GM23338 (cell line): ENCODE results near the gene SFXN5. TPM values are rescaled to one million over a fixed set of nuclear protein-coding genes. Genes with fewer than 3 reads are reported as not detected.

ENCODE experiments used
- ATAC-seq: fragments of 200-7000 bp; cut with Tn5 transposase; 3 replicates; pipeline ENCODE4 v1.9.1; 2020
- DNase-seq: peaks from one replicate; pipeline ENCODE4 v3.0.0-alpha.2; 2015; ENCODE audit warnings: low spot score
- H2AFZ ChIP-seq: fragments of 200-600 bp; sonication (generic); 2 replicates; pipeline ENCODE4 v1.8.0; 2016; ENCODE audit warnings: antibody characterized with exemption, mild to moderate bottlenecking, moderate library complexity
- H3F3A ChIP-seq: fragments of 200-600 bp; sonication (generic); replicated peaks from 2 replicates; pipeline ENCODE4 v1.8.0; 2017; ENCODE audit warnings: antibody characterized with exemption, mixed run types, low read depth
- H3K27ac ChIP-seq: fragments of 200-600 bp; sonication (generic); 2 replicates; pipeline ENCODE4 v1.6.1; 2016; ENCODE audit warnings: low read depth
- H3K27me3 ChIP-seq: fragments of 200-600 bp; sonication (generic); 2 replicates; pipeline ENCODE4 v1.8.0; 2016; ENCODE audit warnings: mild to moderate bottlenecking, mixed run types, moderate library complexity; ENCODE audit not compliant: insufficient read depth
- H3K36me3 ChIP-seq: fragments of 200-600 bp; sonication (generic); 2 replicates; pipeline ENCODE4 v1.8.0; 2016; ENCODE audit warnings: mild to moderate bottlenecking; ENCODE audit not compliant: insufficient read depth
- H3K4me1 ChIP-seq: fragments of 200-600 bp; sonication (generic); 2 replicates; pipeline ENCODE4 v1.8.0; 2016; ENCODE audit warnings: mild to moderate bottlenecking, moderate library complexity; ENCODE audit not compliant: insufficient read depth
- H3K4me2 ChIP-seq: fragments of 200-600 bp; sonication (generic); 2 replicates; pipeline ENCODE4 v1.7.1; 2017; ENCODE audit warnings: mixed run types
- H3K4me3 ChIP-seq: fragments of 200-600 bp; sonication (generic); 2 replicates; pipeline ENCODE4 v1.6.1; 2016; ENCODE audit warnings: mixed run types
- H3K79me2 ChIP-seq: fragments of 200-600 bp; sonication (generic); replicated peaks from 2 replicates; pipeline ENCODE4 v1.8.0; 2017; ENCODE audit warnings: mild to moderate bottlenecking; ENCODE audit not compliant: insufficient read depth
- H3K9me2 ChIP-seq: fragments of 200-600 bp; sonication (generic); 2 replicates; pipeline ENCODE4 v1.8.0; 2017; ENCODE audit not compliant: insufficient read depth
- H4K20me1 ChIP-seq: fragments of 200-600 bp; sonication (generic); replicated peaks from 2 replicates; pipeline ENCODE4 v1.8.0; 2017; ENCODE audit warnings: mild to moderate bottlenecking; ENCODE audit not compliant: insufficient read depth
- H3K27ac Mint-ChIP-seq: 2 replicates; pipeline ENCODE4 v1.8.0; 2020; ENCODE audit warnings: inconsistent platforms, mild to moderate bottlenecking, moderate library complexity, mixed read lengths
- H3K27me3 Mint-ChIP-seq: 3 replicates; pipeline ENCODE4 v1.8.0; 2022; ENCODE audit warnings: low read depth, mild to moderate bottlenecking, moderate library complexity, mixed read lengths, inconsistent platforms; ENCODE audit not compliant: insufficient read depth, poor library complexity
- H3K36me3 Mint-ChIP-seq: 3 replicates; pipeline ENCODE4 v1.8.0; 2021; ENCODE audit warnings: low read depth, mild to moderate bottlenecking, inconsistent platforms, moderate library complexity, mixed read lengths
- H3K4me1 Mint-ChIP-seq: 3 replicates; pipeline ENCODE4 v1.8.0; 2020; ENCODE audit warnings: mild to moderate bottlenecking, inconsistent platforms, mixed read lengths
- H3K4me3 Mint-ChIP-seq: 3 replicates; pipeline ENCODE4 v1.8.0; 2021; ENCODE audit warnings: moderate library complexity, mild to moderate bottlenecking, inconsistent platforms, mixed read lengths
- H3K9me3 Mint-ChIP-seq: 3 replicates; pipeline ENCODE4 v1.8.0; 2020; ENCODE audit warnings: moderate library complexity, mild to moderate bottlenecking, inconsistent platforms, mixed read lengths
- CREB1 ChIP-seq: fragments of 250-450 bp; sonication (Bioruptor Pico); IDR thresholded peaks from 2 replicates; pipeline ENCODE4 v1.5.0; 2020; ENCODE audit warnings: low read depth, mild to moderate bottlenecking, moderate library complexity
- EZH2 ChIP-seq: fragments of 200-600 bp; sonication (generic); IDR thresholded peaks from one replicate; pipeline ENCODE4 v1.8.0; 2017; ENCODE audit warnings: antibody characterized with exemption, mild to moderate bottlenecking, low read depth; ENCODE audit not compliant: unreplicated experiment
- EZH2phosphoT487 ChIP-seq: fragments of 200-600 bp; sonication (generic); IDR thresholded peaks from one replicate; pipeline ENCODE4 v1.8.1; 2018; ENCODE audit warnings: antibody characterized with exemption; ENCODE audit not compliant: unreplicated experiment
- JUNB ChIP-seq: IDR thresholded peaks from one replicate; pipeline ENCODE4 v1.6.1; 2016; ENCODE audit warnings: antibody characterized with exemption; ENCODE audit not compliant: unreplicated experiment
- NANOG ChIP-seq: IDR thresholded peaks from 2 replicates; pipeline ENCODE4 v1.6.1; 2016; ENCODE audit warnings: antibody characterized with exemption, borderline replicate concordance
- POLR2AphosphoS5 ChIP-seq: IDR thresholded peaks from 2 replicates; pipeline ENCODE4 v1.6.1; 2016; ENCODE audit warnings: antibody characterized with exemption, low read depth
- STAT1 ChIP-seq: IDR thresholded peaks from one replicate; pipeline ENCODE4 v1.6.1; 2016; ENCODE audit warnings: antibody characterized with exemption; ENCODE audit not compliant: unreplicated experiment
- ZNF114 ChIP-seq: fragments of 250-450 bp; sonication (Bioruptor Pico); IDR thresholded peaks from 2 replicates; pipeline ENCODE4 v1.5.0; 2020; ENCODE audit warnings: mild to moderate bottlenecking, moderate library complexity
- ZNF331 ChIP-seq: fragments of 250-450 bp; sonication (Bioruptor Pico); IDR thresholded peaks from 2 replicates; pipeline ENCODE4 v1.5.0; 2020; ENCODE audit warnings: low read depth, mild to moderate bottlenecking, moderate library complexity
- polyA plus RNA-seq: library from polyadenylated mRNA; unstranded; fragments of >200 nt; fragmentation: Nextera tagmentation; extraction: Ambion mirVana; gene quantifications from 2 replicates; pipeline ENCODE4 v1.2.1, GENCODE V29; 2016
- total RNA-seq: library from RNA; depleted of rRNA; stranded (reverse); fragments of >200 nt; shearing (Covaris generic); gene quantifications from 2 replicates; pipeline ENCODE4 v1.2.3, GENCODE V29; 2014
- TF ChIP-seq, protein P1 (sequence below), 2 experiments: fragments of 200-600 bp in 1 of 2; sonication (generic) in 1 of 2; conservative IDR thresholded peaks; 2 replicates each; pipeline versions ENCODE4 v1.5.1 to v1.6.1; 2016 to 2017; ENCODE audit warnings: antibody characterized with exemption in 2 of 2, low read depth in 2 of 2, mild to moderate bottlenecking in 2 of 2, moderate library complexity in 1 of 2
- TF ChIP-seq, protein P2 (sequence below): IDR thresholded peaks from 2 replicates; pipeline ENCODE4 v1.6.1; 2016; ENCODE audit warnings: antibody characterized with exemption
- TF ChIP-seq, protein P3 (sequence below): IDR thresholded peaks from one replicate; pipeline ENCODE4 v1.6.1; 2018; ENCODE audit warnings: antibody characterized with exemption; ENCODE audit not compliant: unreplicated experiment

SFXN5 gene
- total and polyA plus RNA-seq, 2 experiments from 2014 or later = 23.6 to 25.8 TPM

DNA sequence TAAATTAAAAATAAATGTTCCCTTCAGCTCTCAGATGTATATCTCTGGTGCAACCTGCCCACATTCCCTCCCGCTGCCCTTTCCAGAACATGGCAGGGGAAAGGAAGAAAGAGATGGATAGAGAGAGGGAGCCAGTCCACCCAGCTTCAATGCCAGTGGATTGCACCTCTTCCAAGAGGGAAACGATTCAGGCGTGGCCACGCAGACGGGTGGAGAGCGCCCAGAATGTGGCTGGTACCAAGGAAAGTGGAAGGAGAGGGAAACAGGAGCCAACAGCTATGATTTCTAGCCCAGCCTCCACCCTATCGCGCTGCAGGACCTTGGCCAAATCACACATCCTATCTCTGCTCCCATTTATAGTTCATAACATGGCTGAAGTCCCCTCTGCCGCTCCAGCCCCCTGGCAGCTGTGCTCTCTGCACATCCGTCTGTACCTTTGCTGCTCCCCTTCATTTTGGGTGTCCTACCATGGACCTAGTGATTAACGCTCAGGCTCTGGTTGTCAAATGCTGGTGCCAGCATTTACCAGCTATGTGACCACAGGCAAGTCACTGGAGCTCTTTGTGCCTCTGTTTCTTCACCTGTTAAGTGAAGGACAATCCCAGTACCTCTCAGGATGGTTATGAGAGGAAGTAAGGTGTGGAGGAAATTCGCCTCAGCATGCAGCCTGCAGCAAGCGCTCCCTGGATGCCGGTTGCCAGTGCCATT is 66.5 kb downstream of the SFXN5 start:
- ATAC-seq (no peak), DNase-seq (no peak)
- Histone ChIP-seq H3K27ac (no peak overlapping the region), H3K4me3 (no peak overlapping the region), H4K20me1 (no peaks in the 10 kb centered on the region; the same call in 1 of the 2 replicates), H3K9me2 (no peaks in the 10 kb centered on the region), H3F3A (no peaks in the 10 kb centered on the region), H3K27me3 (no peaks in the 10 kb centered on the region), H2AFZ (no peak overlapping the region), H3K4me1 (no peaks in the 10 kb centered on the region), H3K36me3 (no peaks in the 10 kb centered on the region), H3K4me2 (no peak overlapping the region), H3K79me2 (no peaks in the 10 kb centered on the region)
- H3K9me3 Mint-ChIP-seq = no peaks in the 10 kb centered on the region
- TF ChIP-seq, protein P1, sequence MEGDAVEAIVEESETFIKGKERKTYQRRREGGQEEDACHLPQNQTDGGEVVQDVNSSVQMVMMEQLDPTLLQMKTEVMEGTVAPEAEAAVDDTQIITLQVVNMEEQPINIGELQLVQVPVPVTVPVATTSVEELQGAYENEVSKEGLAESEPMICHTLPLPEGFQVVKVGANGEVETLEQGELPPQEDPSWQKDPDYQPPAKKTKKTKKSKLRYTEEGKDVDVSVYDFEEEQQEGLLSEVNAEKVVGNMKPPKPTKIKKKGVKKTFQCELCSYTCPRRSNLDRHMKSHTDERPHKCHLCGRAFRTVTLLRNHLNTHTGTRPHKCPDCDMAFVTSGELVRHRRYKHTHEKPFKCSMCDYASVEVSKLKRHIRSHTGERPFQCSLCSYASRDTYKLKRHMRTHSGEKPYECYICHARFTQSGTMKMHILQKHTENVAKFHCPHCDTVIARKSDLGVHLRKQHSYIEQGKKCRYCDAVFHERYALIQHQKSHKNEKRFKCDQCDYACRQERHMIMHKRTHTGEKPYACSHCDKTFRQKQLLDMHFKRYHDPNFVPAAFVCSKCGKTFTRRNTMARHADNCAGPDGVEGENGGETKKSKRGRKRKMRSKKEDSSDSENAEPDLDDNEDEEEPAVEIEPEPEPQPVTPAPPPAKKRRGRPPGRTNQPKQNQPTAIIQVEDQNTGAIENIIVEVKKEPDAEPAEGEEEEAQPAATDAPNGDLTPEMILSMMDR (conservative IDR thresholded peaks at IDR 0.05; ENCODE audit: low read depth in 2 of 2) = no peak
- TF ChIP-seq, protein P2, sequence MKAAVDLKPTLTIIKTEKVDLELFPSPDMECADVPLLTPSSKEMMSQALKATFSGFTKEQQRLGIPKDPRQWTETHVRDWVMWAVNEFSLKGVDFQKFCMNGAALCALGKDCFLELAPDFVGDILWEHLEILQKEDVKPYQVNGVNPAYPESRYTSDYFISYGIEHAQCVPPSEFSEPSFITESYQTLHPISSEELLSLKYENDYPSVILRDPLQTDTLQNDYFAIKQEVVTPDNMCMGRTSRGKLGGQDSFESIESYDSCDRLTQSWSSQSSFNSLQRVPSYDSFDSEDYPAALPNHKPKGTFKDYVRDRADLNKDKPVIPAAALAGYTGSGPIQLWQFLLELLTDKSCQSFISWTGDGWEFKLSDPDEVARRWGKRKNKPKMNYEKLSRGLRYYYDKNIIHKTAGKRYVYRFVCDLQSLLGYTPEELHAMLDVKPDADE = no peak
- TF ChIP-seq STAT1 (no peak), NANOG (no peak), POLR2AphosphoS5 (no peak), ZNF331 (no peak), JUNB (no peak), CREB1 (CRISPR knock-in tag) (no peak), EZH2phosphoT487 (no peak)
- no peak overlapping the region for H3K27ac Mint-ChIP-seq
- no peak overlapping the region for H3K4me3 Mint-ChIP-seq
- H3K27me3 Mint-ChIP-seq = peaks cover 16% of the 10 kb centered on the region
- no peaks in the 10 kb centered on the region for H3K36me3 Mint-ChIP-seq
- H3K4me1 Mint-ChIP-seq = peaks cover 4% of the 10 kb centered on the region; the same call in 2 of the 3 replicates

DNA sequence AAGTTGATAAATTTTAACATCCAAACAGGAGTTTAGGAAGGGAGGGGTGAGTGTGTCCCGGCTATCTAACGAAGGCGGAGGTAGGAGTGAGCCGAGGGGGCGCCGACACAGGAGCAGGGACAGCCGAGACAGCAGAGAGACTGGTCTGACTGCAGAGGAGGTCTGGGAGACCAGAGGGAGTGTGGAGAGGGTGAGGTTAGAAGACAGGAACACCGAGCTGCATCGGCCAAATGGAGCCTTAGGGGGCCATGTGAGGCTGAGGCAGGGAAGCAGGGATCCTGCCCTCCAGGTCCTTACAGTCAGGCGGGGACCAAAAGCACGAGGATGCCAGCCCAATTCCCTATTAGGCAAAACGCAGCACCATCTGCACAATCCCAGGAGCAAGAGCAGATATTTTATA is 67.0 kb downstream of the SFXN5 start:
- no peaks in the 10 kb centered on the region for H3K4me1 ChIP-seq
- H3F3A ChIP-seq = no peaks in the 10 kb centered on the region
- Mint-ChIP-seq H3K4me3 (no peak overlapping the region; the same call in 2 of the 3 replicates), H3K36me3 (no peaks in the 10 kb centered on the region), H3K4me1 (peaks cover 4% of the 10 kb centered on the region; the same call in 2 of the 3 replicates), H3K27ac (no peak overlapping the region), H3K27me3 (peaks cover 16% of the 10 kb centered on the region), H3K9me3 (no peaks in the 10 kb centered on the region)
- peak; percentile 52 for ATAC-seq
- no peaks in the 10 kb centered on the region; the same call in 1 of the 2 replicates for H4K20me1 ChIP-seq
- H2AFZ ChIP-seq = no peak overlapping the region
- no peaks in the 10 kb centered on the region for H3K9me2 ChIP-seq
- H3K4me2 ChIP-seq = no peak overlapping the region
- no peaks in the 10 kb centered on the region for H3K36me3 ChIP-seq
- DNase-seq = no peak
- H3K4me3 ChIP-seq = no peak overlapping the region
- TF ChIP-seq POLR2AphosphoS5 (no peak), JUNB (no peak), ZNF114 (no peak), CREB1 (CRISPR knock-in tag) (no peak), EZH2 (no peak)
- TF ChIP-seq, protein P2 = no peak
- TF ChIP-seq, protein P1 (conservative IDR thresholded peaks at IDR 0.05; ENCODE audit: low read depth in 2 of 2) = no peak
- TF ChIP-seq, protein P3, sequence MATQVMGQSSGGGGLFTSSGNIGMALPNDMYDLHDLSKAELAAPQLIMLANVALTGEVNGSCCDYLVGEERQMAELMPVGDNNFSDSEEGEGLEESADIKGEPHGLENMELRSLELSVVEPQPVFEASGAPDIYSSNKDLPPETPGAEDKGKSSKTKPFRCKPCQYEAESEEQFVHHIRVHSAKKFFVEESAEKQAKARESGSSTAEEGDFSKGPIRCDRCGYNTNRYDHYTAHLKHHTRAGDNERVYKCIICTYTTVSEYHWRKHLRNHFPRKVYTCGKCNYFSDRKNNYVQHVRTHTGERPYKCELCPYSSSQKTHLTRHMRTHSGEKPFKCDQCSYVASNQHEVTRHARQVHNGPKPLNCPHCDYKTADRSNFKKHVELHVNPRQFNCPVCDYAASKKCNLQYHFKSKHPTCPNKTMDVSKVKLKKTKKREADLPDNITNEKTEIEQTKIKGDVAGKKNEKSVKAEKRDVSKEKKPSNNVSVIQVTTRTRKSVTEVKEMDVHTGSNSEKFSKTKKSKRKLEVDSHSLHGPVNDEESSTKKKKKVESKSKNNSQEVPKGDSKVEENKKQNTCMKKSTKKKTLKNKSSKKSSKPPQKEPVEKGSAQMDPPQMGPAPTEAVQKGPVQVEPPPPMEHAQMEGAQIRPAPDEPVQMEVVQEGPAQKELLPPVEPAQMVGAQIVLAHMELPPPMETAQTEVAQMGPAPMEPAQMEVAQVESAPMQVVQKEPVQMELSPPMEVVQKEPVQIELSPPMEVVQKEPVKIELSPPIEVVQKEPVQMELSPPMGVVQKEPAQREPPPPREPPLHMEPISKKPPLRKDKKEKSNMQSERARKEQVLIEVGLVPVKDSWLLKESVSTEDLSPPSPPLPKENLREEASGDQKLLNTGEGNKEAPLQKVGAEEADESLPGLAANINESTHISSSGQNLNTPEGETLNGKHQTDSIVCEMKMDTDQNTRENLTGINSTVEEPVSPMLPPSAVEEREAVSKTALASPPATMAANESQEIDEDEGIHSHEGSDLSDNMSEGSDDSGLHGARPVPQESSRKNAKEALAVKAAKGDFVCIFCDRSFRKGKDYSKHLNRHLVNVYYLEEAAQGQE = no peak
- H3K27ac ChIP-seq = no peak overlapping the region
- no peaks in the 10 kb centered on the region for H3K27me3 ChIP-seq
- H3K79me2 ChIP-seq = no peaks in the 10 kb centered on the region
